Ovary (tissue), 3 donors: Measurements from ENCODE around the gene LHX4.

Source experiments
- CTCF ChIP-seq, 3 donors: fragments of 450-650 bp in 2 of 3; fragments of 200-600 bp in 1 of 3; IDR thresholded peaks; one replicate each; pipeline versions ENCODE4 v1.5.1 to v1.8.0; 2016 to 2022; ENCODE audit warnings: antibody characterized with exemption in 3 of 3, mild to moderate bottlenecking in 1 of 3
- EP300 ChIP-seq: sonication (generic); formaldehyde crosslinking; IDR thresholded peaks from one replicate; pipeline ENCODE4 v1.6.1; 2017; ENCODE audit warnings: antibody characterized with exemption
- POLR2A ChIP-seq: fragments of 450-650 bp; IDR thresholded peaks from one replicate; pipeline ENCODE4 v1.6.1; 2017; ENCODE audit warnings: antibody characterized with exemption, mild to moderate bottlenecking, moderate library complexity
- donor health status: DM: no; HTN: no; CAD: no.

GRCh38 chr1:180218806-180219765 is 11.0 kb upstream of the LHX4 start:
- TF ChIP-seq CTCF (IDR thresholded peaks at IDR 0.05): no peak
- no peak for TF ChIP-seq POLR2A
- no peak for TF ChIP-seq EP300
